Fibroblast of villous mesenchyme (primary cell): ENCODE measurements around the gene TMEM45A. TPM values are rescaled to one million over a fixed set of nuclear protein-coding genes. Genes with fewer than 3 reads are reported as not detected.

Experiments used
- DNase-seq: peaks from one replicate; pipeline ENCODE4 v3.0.0-alpha.2; 2010; ENCODE audit warnings: low read depth
- H3K4me3 ChIP-seq: 2 replicates; pipeline ENCODE4 v1.5.1; 2011; ENCODE audit warnings: low read depth, mild to moderate bottlenecking, low read length
- total RNA-seq: library from RNA; depleted of rRNA; stranded (reverse); fragments of >200 nt; gene quantifications from 2 replicates; pipeline ENCODE4 v1.2.3, GENCODE V29; 2012
- TF ChIP-seq, protein P1 (sequence below): IDR thresholded peaks from 2 replicates; pipeline ENCODE4 v1.5.1; 2012; ENCODE audit warnings: low read depth, mild to moderate bottlenecking, low read length; ENCODE audit not compliant: insufficient read depth

Gene TMEM45A
- total RNA-seq, 1 donor, result 53.1 TPM

DNA sequence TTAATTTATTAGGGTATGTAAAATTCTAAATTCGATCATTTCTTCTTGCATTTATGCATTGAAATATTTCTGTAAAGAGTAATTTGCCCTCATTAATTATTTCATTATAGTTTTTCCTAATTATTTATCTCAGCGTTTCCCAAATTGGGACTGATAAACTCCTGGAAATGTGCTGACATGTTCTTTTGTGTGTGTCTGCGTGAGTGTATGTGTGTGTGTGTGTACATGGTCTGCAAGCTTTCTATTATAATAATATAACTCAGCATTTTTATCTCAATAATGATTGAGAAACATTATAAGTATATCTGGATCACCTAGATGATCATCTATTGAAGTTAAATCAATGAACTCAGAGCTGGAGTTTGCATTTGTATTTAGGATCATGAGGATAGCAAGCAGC, 38.7 kb downstream of the TMEM45A start:
- DNase-seq, result no peak
- TF ChIP-seq, protein P1, sequence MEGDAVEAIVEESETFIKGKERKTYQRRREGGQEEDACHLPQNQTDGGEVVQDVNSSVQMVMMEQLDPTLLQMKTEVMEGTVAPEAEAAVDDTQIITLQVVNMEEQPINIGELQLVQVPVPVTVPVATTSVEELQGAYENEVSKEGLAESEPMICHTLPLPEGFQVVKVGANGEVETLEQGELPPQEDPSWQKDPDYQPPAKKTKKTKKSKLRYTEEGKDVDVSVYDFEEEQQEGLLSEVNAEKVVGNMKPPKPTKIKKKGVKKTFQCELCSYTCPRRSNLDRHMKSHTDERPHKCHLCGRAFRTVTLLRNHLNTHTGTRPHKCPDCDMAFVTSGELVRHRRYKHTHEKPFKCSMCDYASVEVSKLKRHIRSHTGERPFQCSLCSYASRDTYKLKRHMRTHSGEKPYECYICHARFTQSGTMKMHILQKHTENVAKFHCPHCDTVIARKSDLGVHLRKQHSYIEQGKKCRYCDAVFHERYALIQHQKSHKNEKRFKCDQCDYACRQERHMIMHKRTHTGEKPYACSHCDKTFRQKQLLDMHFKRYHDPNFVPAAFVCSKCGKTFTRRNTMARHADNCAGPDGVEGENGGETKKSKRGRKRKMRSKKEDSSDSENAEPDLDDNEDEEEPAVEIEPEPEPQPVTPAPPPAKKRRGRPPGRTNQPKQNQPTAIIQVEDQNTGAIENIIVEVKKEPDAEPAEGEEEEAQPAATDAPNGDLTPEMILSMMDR, result no peak
- no peak overlapping the region for H3K4me3 ChIP-seq

DNA sequence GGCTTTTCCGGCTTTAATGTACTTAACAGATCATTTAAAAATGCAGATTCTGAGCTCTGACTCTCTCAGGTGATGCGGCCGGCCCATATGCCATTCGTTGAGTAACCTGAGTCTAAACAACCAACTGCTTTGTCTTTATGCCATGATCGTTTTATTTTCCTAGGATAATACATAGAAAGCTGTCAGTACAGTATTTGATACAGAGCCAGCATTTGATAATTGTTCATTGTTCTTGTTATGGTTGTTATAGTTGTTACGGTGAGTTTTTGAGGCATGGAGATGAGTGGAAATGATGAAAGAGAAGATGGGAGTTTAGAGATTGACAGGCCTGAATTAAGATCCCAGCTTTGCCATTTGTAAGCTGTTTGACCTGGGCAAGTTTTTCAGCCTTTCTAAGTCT, 40.0 kb downstream of the TMEM45A start:
- TF ChIP-seq, protein P1, result no peak
- no peak overlapping the region for H3K4me3 ChIP-seq
- no peak for DNase-seq

DNA sequence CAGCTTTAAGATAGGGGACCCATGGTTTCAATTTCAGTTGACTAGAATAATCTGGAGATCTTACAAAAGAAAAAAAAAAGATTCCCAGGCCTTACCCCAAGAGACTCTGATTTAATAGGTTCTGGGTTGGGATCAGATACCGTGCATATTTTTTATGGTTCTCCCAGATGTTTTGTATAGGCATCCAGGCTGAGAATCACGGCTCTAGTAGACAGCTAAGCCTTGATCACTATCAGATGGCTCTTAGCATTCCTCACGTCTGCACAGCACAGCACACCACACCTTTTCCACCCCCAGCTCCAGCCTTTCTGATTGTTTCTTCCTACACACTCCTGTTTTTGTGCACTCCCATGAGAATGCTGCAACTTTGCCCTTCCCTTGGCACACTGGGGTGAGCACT, 40.8 kb downstream of the TMEM45A start:
- DNase-seq, result peak; percentile 87
- TF ChIP-seq, protein P1, result no peak
- no peak overlapping the region for H3K4me3 ChIP-seq

DNA sequence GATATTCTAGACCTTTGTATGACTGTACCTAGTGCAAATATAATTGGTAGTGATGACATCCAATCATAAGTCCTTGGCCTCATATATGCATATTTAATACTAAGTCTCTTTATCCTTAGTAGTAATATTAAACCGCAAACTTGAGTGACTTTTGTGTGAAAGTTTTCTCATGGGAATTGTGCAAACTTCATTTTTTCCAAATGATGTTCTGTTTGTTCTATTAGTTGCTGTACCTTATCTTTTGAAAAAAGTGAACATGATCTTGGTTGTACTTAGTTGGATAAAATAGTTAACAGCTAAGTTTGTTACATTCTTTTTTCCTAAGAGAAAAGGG, 43.2 kb downstream of the TMEM45A start:
- DNase-seq, result no peak
- TF ChIP-seq, protein P1, result no peak
- H3K4me3 ChIP-seq, result no peak overlapping the region

DNA sequence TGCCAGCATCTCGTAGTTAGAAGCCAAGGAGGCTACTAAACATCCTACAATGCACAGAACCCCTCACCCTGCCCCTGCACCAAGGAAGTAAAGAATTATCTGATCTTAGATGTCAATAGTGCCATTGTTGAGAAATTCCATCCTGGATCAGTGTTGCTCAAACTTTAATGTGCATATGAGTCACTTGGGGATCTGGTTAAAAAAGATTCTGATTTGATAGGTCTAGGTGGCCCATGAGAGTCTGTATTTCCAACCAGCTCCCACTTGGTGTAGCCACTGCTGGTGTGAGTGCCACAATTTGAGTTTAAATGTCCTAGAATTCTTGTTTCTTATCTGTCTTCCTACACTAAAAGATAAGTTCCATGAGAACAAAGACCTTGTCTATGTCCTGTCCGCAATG, 43.7 kb downstream of the TMEM45A start:
- TF ChIP-seq, protein P1, result no peak
- DNase-seq, result peak; percentile 68
- H3K4me3 ChIP-seq, result no peak overlapping the region

DNA sequence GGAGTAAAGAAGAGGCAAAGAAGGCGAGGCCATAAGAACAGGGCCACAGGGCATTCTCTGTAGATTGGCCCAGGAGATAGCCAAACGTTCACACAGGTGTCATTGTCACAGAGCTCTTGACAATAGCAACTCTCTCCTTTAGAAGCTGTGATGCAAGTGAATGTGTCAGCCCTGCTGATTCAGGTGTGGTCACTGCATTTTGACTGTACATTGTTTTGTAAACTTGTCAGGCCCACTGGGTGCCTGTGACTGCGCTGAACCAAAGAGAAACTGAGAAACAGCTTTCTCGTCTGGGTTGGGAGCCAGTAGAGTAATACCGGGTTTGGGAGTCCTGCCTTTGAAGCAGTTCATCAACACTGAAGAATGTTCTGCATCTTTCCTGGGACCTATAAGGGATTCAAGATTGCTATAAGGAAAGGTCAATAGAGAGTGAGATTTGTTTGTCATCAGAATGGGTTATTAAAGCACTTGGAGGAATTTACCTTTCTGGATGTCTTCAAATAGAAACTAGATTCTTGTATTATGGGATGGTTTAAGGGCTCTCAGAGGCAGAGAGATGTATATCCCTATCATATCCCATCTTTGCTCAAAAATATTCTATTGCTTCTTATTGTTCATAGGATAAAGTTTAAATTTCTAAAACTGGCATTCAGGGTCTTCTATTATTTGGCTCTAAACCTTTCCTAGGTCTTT, 45.4 kb downstream of the TMEM45A start:
- H3K4me3 ChIP-seq, result no peak overlapping the region
- DNase-seq, result no peak
- TF ChIP-seq, protein P1, result no peak

DNA sequence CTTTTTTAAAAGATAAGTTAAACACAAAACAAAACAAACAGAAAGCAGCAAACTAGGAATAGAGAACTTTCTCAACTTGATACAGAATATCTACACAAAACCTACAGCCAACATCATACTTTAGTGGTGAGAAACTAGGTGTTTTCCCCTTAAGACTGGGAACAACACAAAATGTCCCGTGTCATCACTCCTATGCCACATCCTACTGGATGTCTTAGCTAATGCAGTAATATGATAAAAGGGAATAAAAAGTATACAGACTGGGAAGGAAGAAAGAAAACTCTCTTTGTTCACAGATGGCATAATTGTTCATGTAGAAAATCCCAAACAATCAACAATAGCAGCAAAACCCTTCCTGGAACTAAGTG, 45.9 kb downstream of the TMEM45A start:
- H3K4me3 ChIP-seq, result no peak overlapping the region
- TF ChIP-seq, protein P1, result no peak
- DNase-seq, result no peak
